GM06990 (cell line): ENCODE data around the gene EMC10.
A peak's percentile ranks its signal among the peaks of the same experiment; 100 is the strongest.

Experiments used
- DNase-seq: peaks from one replicate; pipeline ENCODE4 v3.0.0-alpha.2; 2011; ENCODE audit not compliant: insufficient read length; ENCODE audit errors: extremely low read depth
- H3K27me3 ChIP-seq: replicated peaks from 2 replicates; pipeline ENCODE4 v1.6.0; 2011; ENCODE audit warnings: low read length; ENCODE audit not compliant: control insufficient read depth, insufficient read depth
- H3K36me3 ChIP-seq: 2 replicates; pipeline ENCODE4 v1.5.1; 2011; ENCODE audit warnings: low read length; ENCODE audit not compliant: control insufficient read depth, insufficient read depth
- H3K4me3 ChIP-seq: replicated peaks from 2 replicates; pipeline ENCODE4 v1.5.1; 2011; ENCODE audit warnings: low read depth, mild to moderate bottlenecking, control low read depth, low read length
- CTCF ChIP-seq: IDR thresholded peaks from 2 replicates; pipeline ENCODE4 v1.5.1; 2011; ENCODE audit warnings: low read length, control low read depth, mild to moderate bottlenecking, inconsistent platforms; ENCODE audit not compliant: insufficient read depth, poor library complexity, severe bottlenecking

Gene EMC10

DNA sequence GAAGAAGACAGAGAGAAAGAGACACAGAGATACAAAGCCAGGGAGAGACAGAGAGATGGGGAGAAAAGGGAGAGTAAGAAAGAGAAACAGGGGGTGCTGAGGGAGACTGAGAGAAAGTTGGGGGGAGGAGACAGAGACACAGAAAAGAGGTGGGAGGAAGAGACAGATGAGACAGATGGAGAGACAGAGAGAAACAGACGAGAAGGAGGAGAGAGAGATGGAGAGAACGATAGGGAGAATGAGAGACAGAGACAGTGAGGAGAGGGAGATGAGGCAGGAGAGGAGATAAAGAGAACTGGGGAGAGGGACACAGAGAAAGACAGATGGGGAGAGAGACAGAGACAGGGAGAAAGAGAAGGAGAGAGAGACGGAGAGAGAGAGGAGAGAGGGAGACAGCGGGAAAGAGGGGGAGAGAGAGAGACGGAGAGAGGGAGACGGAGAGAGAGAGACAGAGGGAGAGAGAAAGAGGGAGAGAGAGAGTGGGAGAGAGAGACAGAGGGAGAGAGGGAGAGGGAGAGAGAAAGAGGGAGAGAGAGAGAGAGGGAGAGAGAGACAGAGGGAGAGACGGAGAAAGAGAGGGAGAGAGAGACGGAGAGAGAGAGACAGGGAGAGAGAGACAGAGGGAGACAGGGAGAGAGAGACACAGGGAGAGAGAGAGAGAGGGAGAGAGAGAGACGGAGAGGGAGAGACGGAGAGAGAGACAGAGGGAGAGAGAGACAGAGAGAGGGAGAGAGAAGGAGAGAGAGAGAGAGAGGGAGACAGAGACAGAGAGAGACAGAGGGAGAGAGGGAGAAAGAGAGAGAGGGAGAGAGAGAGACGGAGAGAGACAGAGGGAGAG, 22.1 kb downstream of the EMC10 start:
- Histone ChIP-seq H3K36me3 (no peaks in the 10 kb centered on the region), H3K27me3 (no peaks in the 10 kb centered on the region), H3K4me3 (no peak overlapping the region)
- TF ChIP-seq CTCF: no peak
- DNase-seq: no peak

GRCh38 chr19:50500060-50500752, 23.9 kb downstream of the EMC10 start:
- no peaks in the 10 kb centered on the region for H3K36me3 ChIP-seq
- peak; percentile 35 for TF ChIP-seq CTCF
- no peak overlapping the region for H3K4me3 ChIP-seq
- no peak for DNase-seq
- no peaks in the 10 kb centered on the region for H3K27me3 ChIP-seq

DNA sequence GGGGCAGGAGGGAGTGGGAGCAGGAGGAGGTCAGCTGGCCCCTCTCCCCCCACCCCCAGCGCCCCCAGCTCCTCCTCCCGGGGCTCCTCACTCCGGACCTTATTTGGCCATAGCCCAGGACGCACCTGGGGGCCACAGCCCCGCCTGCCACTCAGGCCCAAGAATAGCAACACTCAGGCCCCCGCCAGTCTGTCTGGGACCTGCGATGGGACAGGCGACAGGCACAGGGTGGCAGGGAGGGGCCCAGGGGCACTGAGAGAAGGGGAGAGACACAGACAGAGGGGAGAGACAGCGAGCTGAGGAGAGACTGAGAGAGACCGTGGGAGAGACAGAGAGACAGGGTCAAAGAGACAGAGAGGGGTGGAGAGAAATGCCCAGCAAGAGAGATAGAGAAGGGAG, 24.4 kb downstream of the EMC10 start:
- Histone ChIP-seq H3K27me3 (no peaks in the 10 kb centered on the region), H3K4me3 (no peak overlapping the region), H3K36me3 (no peaks in the 10 kb centered on the region)
- TF ChIP-seq CTCF: no peak
- no peak for DNase-seq

GRCh38 chr19:50501186-50501567, 24.9 kb downstream of the EMC10 start:
- no peak for TF ChIP-seq CTCF
- no peaks in the 10 kb centered on the region; the same call in 1 of the 2 replicates for H3K36me3 ChIP-seq
- no peak for DNase-seq
- H3K4me3 ChIP-seq: no peak overlapping the region
- H3K27me3 ChIP-seq: no peaks in the 10 kb centered on the region

- Histone ChIP-seq H3K4me3 (no peak overlapping the region), H3K27me3 (no peaks in the 10 kb centered on the region), H3K36me3 (no peaks in the 10 kb centered on the region; the same call in 1 of the 2 replicates)
- TF ChIP-seq CTCF: no peak
- no peak for DNase-seq
These were observed 25.5 kb downstream of the EMC10 start for GRCh38 chr19:50501568-50502475.
